Fibroblast of skin of back (primary cell): Measurements from ENCODE around the gene RFNG.

Source experiments
- DNase-seq: peaks from one replicate; pipeline ENCODE4 v3.0.0-alpha.2; 2013

Gene RFNG

GRCh38 chr17:82058230-82058854, 6.7 kb upstream of the RFNG start:
- DNase-seq: no peak

- DNase-seq: no peak
These were observed 5.4 kb upstream of the RFNG start for GRCh38 chr17:82056729-82057621.

GRCh38 chr17:82055965-82056728, 4.5 kb upstream of the RFNG start:
- DNase-seq: no peak

- no peak for DNase-seq
These were observed 3.7 kb upstream of the RFNG start for GRCh38 chr17:82055023-82055964.

- no peak for DNase-seq
These were observed 2.9 kb upstream of the RFNG start for GRCh38 chr17:82054351-82055022.

- no peak for DNase-seq
These were observed 2.1 kb upstream of the RFNG start for GRCh38 chr17:82053556-82054263.

GRCh38 chr17:82053130-82053529, 1.5 kb upstream of the RFNG start:
- no peak for DNase-seq

- no peak for DNase-seq
These were observed 1.0 kb upstream of the RFNG start for GRCh38 chr17:82052638-82053059.

GRCh38 chr17:82050761-82051641, 610 bp downstream of the RFNG start:
- DNase-seq: no peak

- no peak for DNase-seq
These were observed 1.4 kb downstream of the RFNG start for GRCh38 chr17:82050152-82050760.

GRCh38 chr17:82049521-82049971, 2.1 kb downstream of the RFNG start:
- no peak for DNase-seq

- no peak for DNase-seq
These were observed 2.5 kb downstream of the RFNG start for GRCh38 chr17:82049106-82049505.

GRCh38 chr17:82048571-82048971, 3.0 kb downstream of the RFNG start:
- DNase-seq: no peak

- DNase-seq: no peak
These were observed 3.6 kb downstream of the RFNG start for GRCh38 chr17:82047914-82048570.

- no peak for DNase-seq
These were observed 4.2 kb downstream of the RFNG start for GRCh38 chr17:82047379-82047778.

GRCh38 chr17:82046903-82047302, 4.7 kb downstream of the RFNG start:
- no peak for DNase-seq

GRCh38 chr17:82045936-82046484, 5.6 kb downstream of the RFNG start:
- no peak for DNase-seq

GRCh38 chr17:82043507-82043906, 8.1 kb downstream of the RFNG start:
- DNase-seq: no peak
